Endothelial cell (in vitro differentiated cells): ENCODE data around the gene ARRDC1. TPM values are rescaled to one million over a fixed set of nuclear protein-coding genes. Genes with fewer than 3 reads are reported as not detected.

Experiments used
- DNase-seq: peaks from one replicate; pipeline ENCODE4 v3.0.0; 2021; ENCODE audit warnings: low spot score
- H3K27ac Mint-ChIP-seq: one replicate; pipeline ENCODE4 v1.8.0; 2021; ENCODE audit warnings: mixed read lengths, inconsistent platforms; ENCODE audit not compliant: unreplicated experiment
- H3K27me3 Mint-ChIP-seq: one replicate; pipeline ENCODE4 v1.8.0; 2021; ENCODE audit warnings: mild to moderate bottlenecking, moderate library complexity, mixed read lengths, inconsistent platforms; ENCODE audit not compliant: unreplicated experiment
- H3K36me3 Mint-ChIP-seq: one replicate; pipeline ENCODE4 v1.8.0; 2021; ENCODE audit warnings: mild to moderate bottlenecking, low read depth, mixed read lengths, inconsistent platforms; ENCODE audit not compliant: unreplicated experiment
- H3K4me1 Mint-ChIP-seq: one replicate; pipeline ENCODE4 v1.8.0; 2021; ENCODE audit warnings: mild to moderate bottlenecking, mixed read lengths, inconsistent platforms; ENCODE audit not compliant: unreplicated experiment
- H3K4me3 Mint-ChIP-seq: one replicate; pipeline ENCODE4 v1.8.0; 2021; ENCODE audit warnings: mild to moderate bottlenecking, mixed read lengths, inconsistent platforms; ENCODE audit not compliant: unreplicated experiment
- H3K9me3 Mint-ChIP-seq: one replicate; pipeline ENCODE4 v1.8.0; 2021; ENCODE audit warnings: mixed read lengths, inconsistent platforms; ENCODE audit not compliant: unreplicated experiment
- CTCF ChIP-seq: fragments of 200-600 bp; sonication (generic); IDR thresholded peaks from one replicate; pipeline ENCODE4 v1.5.0; 2021; ENCODE audit warnings: antibody characterized with exemption; ENCODE audit not compliant: unreplicated experiment
- total RNA-seq: library from RNA; stranded (reverse); fragmentation: NEBNext Ultra II Directional; extraction: Animal tissue kit (Norgen Biotek cat#: 25700); gene quantifications from one replicate; pipeline ENCODE4 v1.2.1, GENCODE V29; 2021; ENCODE audit not compliant: unreplicated experiment

The ARRDC1 gene
- total RNA-seq, 1 donor from 2014 or later, result 20.3 TPM

GRCh38 chr9:137583347-137583746 lies 22.1 kb upstream of the ARRDC1 start:
- H3K36me3 Mint-ChIP-seq, result peaks cover 19% of the 10 kb centered on the region
- H3K4me3 Mint-ChIP-seq, result no peak overlapping the region
- no peak for TF ChIP-seq CTCF
- H3K27ac Mint-ChIP-seq, result no peak overlapping the region
- peaks cover 12% of the 10 kb centered on the region for H3K27me3 Mint-ChIP-seq
- DNase-seq, result no peak
- H3K4me1 Mint-ChIP-seq, result peaks cover 3% of the 10 kb centered on the region
- no peaks in the 10 kb centered on the region for H3K9me3 Mint-ChIP-seq

GRCh38 chr9:137583957-137584356 lies 21.5 kb upstream of the ARRDC1 start:
- Mint-ChIP-seq H3K36me3 (peaks cover 19% of the 10 kb centered on the region), H3K27ac (no peak overlapping the region)

DNA sequence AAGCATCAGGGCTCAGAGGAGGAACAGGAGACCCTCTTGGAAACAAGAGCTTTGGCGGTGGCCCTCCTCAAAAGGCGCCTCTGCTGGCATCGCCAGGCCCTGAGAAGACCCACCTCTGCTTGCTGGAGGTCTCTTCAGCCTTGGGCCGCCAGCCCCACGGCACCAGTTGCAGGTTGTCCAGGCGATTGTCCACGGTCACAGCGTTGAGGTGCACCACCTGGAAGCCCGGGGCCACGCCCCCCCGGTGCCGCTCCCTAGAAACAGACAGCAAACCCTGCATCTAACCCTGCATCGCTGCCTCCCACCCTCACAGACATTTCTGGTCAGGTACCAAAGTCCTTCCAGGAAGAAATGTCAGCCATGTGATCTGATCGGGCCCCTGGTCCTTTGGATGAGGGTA lies 18.6 kb upstream of the ARRDC1 start:
- no peak overlapping the region for H3K4me3 Mint-ChIP-seq
- no peak for TF ChIP-seq CTCF
- no peaks in the 10 kb centered on the region for H3K4me1 Mint-ChIP-seq
- no peak overlapping the region for H3K27ac Mint-ChIP-seq
- DNase-seq, result no peak
- peaks cover 14% of the 10 kb centered on the region for H3K27me3 Mint-ChIP-seq
- H3K9me3 Mint-ChIP-seq, result no peaks in the 10 kb centered on the region
- H3K36me3 Mint-ChIP-seq, result peaks cover 19% of the 10 kb centered on the region

More at GRCh38 chr9:137583957-137584356, 21.5 kb upstream of the ARRDC1 start:
- H3K9me3 Mint-ChIP-seq, result no peaks in the 10 kb centered on the region
- H3K27me3 Mint-ChIP-seq, result peaks cover 14% of the 10 kb centered on the region
- TF ChIP-seq CTCF, result no peak
- peaks cover 3% of the 10 kb centered on the region for H3K4me1 Mint-ChIP-seq
- H3K4me3 Mint-ChIP-seq, result no peak overlapping the region
- DNase-seq, result no peak

DNA sequence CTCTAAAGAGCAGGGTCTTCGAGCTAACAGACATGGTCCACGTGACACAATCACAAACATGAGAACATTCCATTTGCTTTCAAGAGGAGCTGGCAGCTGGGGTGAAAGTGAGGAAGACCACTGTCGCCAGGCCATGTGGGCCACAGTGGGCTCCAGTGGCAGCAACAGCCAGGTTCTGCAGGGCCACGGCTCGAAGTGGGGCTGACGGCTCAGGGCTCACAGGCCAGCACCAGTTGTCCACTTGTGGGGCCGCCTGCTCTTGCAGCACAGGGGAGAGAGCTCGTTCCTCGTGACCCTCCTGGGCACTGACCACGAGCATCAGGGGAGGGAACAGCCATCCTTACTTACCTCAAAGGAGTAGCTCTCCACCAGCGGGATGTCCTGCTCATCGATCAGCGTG lies 17.2 kb upstream of the ARRDC1 start:
- Mint-ChIP-seq H3K27ac (no peak overlapping the region), H3K36me3 (peaks cover 19% of the 10 kb centered on the region), H3K4me3 (peak overlapping the region; percentile 85), H3K27me3 (peaks cover 14% of the 10 kb centered on the region), H3K4me1 (no peaks in the 10 kb centered on the region), H3K9me3 (no peaks in the 10 kb centered on the region)
- DNase-seq, result no peak
- TF ChIP-seq CTCF, result no peak

DNA sequence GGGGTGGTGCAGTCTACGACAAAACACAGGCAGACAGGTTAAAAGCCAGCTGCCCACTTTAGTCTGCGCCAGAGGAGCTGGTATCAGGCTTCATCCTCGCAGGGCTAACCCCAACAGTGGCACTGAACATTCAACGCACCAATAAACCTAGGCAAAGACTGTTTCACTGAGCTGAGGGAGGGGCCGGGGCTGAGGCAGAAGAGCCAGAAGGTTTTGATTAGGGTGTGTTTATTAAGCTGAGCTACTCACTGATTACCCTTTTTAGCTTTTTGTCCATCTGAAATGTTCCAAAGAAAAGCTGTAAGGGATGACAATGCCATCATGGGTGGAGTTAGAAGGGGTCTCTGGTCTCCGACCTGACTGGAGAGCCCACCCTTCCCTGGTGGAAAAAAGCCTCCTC lies 16.6 kb upstream of the ARRDC1 start:
- Mint-ChIP-seq H3K27ac (no peak overlapping the region), H3K4me1 (no peaks in the 10 kb centered on the region), H3K9me3 (no peaks in the 10 kb centered on the region), H3K4me3 (peak overlapping the region; percentile 90), H3K27me3 (peaks cover 14% of the 10 kb centered on the region), H3K36me3 (peaks cover 19% of the 10 kb centered on the region)
- no peak for DNase-seq
- no peak for TF ChIP-seq CTCF
